Measurements from ENCODE around the gene SBK1.

GRCh38 chr16:28298511-28298878 is 6.2 kb downstream of the SBK1 start:
- TF ChIP-seq CTCF (IDR thresholded peaks at IDR 0.05) (no peak), POLR2A (IDR thresholded peaks at IDR 0.05) (no peak)

Measured in esophagus squamous epithelium (tissue), 4 donors.